MM.1S (cell line): ENCODE measurements around the gene GAB3.

Experiments used
- DNase-seq: peaks from one replicate; pipeline ENCODE4 v3.0.0-alpha.2; 2015
- H2AFZ ChIP-seq: fragments of 300-600 bp; sonication (generic); 2 replicates; pipeline ENCODE4 v1.6.0; 2016; ENCODE audit warnings: antibody characterized with exemption, low read length
- H3F3A ChIP-seq: fragments of 300-600 bp; sonication (generic); 2 replicates; pipeline ENCODE4 v1.6.1; 2016; ENCODE audit warnings: mild to moderate bottlenecking, antibody characterized with exemption, low read length, moderate library complexity, mixed read lengths; ENCODE audit not compliant: insufficient read depth
- H3K27ac ChIP-seq: fragments of 300-600 bp; sonication (generic); 2 replicates; pipeline ENCODE4 v1.5.1; 2016; ENCODE audit warnings: mild to moderate bottlenecking, low read length
- H3K27me3 ChIP-seq: fragments of 300-600 bp; sonication (generic); replicated peaks from 2 replicates; pipeline ENCODE4 v1.6.0; 2016; ENCODE audit warnings: low read length; ENCODE audit not compliant: insufficient read depth
- H3K36me3 ChIP-seq: fragments of 300-600 bp; sonication (generic); replicated peaks from 2 replicates; pipeline ENCODE4 v1.6.1; 2016; ENCODE audit warnings: mild to moderate bottlenecking, low read length, mixed read lengths; ENCODE audit not compliant: insufficient read depth
- H3K4me1 ChIP-seq: fragments of 300-600 bp; sonication (generic); 2 replicates; pipeline ENCODE4 v1.6.1; 2016; ENCODE audit warnings: low read length, mixed read lengths
- H3K4me2 ChIP-seq: fragments of 300-600 bp; sonication (generic); 2 replicates; pipeline ENCODE4 v1.6.0; 2016; ENCODE audit warnings: low read depth, low read length
- H3K4me3 ChIP-seq: fragments of 300-600 bp; sonication (generic); 2 replicates; pipeline ENCODE4 v1.5.1; 2016; ENCODE audit warnings: low read length, mixed read lengths
- H3K79me2 ChIP-seq: fragments of 300-600 bp; sonication (generic); 2 replicates; pipeline ENCODE4 v1.6.1; 2016; ENCODE audit warnings: mixed run types, low read length, mixed read lengths
- H3K9ac ChIP-seq: fragments of 300-600 bp; sonication (generic); 2 replicates; pipeline ENCODE4 v1.6.1; 2016; ENCODE audit warnings: low read length, mixed read lengths
- H3K9me2 ChIP-seq: fragments of 300-600 bp; sonication (generic); replicated peaks from 2 replicates; pipeline ENCODE4 v1.6.1; 2016; ENCODE audit warnings: mild to moderate bottlenecking, low read length, mixed read lengths; ENCODE audit not compliant: insufficient read depth
- H3K9me3 ChIP-seq: fragments of 300-600 bp; sonication (generic); replicated peaks from 2 replicates; pipeline ENCODE4 v1.6.1; 2016; ENCODE audit warnings: mild to moderate bottlenecking, low read length, mixed read lengths; ENCODE audit not compliant: insufficient read depth
- H4K20me1 ChIP-seq: fragments of 300-600 bp; sonication (generic); 2 replicates; pipeline ENCODE4 v1.6.1; 2016; ENCODE audit warnings: mild to moderate bottlenecking, low read length, moderate library complexity, mixed read lengths; ENCODE audit not compliant: insufficient read depth
- EZH2 ChIP-seq: fragments of 300-600 bp; sonication (generic); optimal IDR thresholded peaks from 2 replicates; pipeline ENCODE3; 2017; ENCODE audit warnings: low read depth, mild to moderate bottlenecking, antibody characterized with exemption, low read length, mixed read lengths
- EZH2phosphoT487 ChIP-seq: fragments of 300-600 bp; sonication (generic); IDR thresholded peaks from 2 replicates; pipeline ENCODE4 v1.6.1; 2018; ENCODE audit warnings: antibody characterized with exemption, low read length
- TF ChIP-seq, protein P1 (sequence below): fragments of 300-600 bp; sonication (generic); IDR thresholded peaks from 2 replicates; pipeline ENCODE4 v1.5.1; 2016; ENCODE audit warnings: antibody characterized with exemption, low read length, mixed read lengths

The GAB3 gene

DNA sequence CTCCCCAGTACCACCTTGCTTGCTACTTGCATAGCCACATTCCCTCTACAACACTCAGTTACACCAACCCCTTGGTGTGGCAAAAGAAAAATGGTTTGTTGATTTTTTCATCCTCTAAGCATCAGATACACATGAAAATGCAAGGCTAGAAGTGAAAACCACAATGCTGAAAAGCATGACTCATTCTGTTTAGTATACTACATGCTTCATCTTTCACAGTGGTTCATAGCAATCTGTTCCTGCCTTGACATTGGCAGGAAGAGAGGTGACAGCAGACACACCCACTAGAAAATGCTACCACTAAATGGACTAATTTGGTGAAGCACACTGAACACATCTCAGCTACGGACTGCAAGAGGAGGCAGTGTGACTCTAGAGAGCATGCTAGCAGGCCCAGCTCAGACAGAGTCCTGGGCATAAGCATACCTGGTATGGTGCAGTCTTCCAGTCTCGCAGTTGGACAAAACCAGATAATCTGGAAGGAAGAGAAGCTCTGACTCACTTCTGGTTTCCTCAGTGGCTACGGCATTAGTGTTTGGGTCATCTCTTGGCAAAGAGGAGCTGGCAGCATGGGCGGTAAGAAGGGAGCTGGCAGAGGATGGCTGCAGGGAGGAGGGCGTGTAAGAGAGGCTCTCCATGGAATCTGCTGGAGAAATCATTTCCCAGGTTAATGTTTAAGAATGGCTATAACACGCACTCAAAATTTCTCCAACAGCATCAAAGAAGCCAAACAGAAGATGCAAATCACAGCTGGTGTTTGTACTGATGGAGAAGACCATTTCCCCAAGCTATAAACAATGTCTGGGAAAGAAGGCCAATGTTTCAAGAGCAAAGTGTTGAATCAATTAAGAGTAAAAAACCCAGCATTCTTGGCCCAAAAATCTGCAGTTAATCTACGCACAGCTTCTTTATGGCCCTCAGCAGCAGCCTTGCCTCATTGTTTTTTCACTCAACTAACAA, 37.8 kb downstream of the GAB3 start:
- TF ChIP-seq EZH2phosphoT487 (no peak), EZH2 (no peak)
- TF ChIP-seq, protein P1, sequence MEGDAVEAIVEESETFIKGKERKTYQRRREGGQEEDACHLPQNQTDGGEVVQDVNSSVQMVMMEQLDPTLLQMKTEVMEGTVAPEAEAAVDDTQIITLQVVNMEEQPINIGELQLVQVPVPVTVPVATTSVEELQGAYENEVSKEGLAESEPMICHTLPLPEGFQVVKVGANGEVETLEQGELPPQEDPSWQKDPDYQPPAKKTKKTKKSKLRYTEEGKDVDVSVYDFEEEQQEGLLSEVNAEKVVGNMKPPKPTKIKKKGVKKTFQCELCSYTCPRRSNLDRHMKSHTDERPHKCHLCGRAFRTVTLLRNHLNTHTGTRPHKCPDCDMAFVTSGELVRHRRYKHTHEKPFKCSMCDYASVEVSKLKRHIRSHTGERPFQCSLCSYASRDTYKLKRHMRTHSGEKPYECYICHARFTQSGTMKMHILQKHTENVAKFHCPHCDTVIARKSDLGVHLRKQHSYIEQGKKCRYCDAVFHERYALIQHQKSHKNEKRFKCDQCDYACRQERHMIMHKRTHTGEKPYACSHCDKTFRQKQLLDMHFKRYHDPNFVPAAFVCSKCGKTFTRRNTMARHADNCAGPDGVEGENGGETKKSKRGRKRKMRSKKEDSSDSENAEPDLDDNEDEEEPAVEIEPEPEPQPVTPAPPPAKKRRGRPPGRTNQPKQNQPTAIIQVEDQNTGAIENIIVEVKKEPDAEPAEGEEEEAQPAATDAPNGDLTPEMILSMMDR, result no peak

DNA sequence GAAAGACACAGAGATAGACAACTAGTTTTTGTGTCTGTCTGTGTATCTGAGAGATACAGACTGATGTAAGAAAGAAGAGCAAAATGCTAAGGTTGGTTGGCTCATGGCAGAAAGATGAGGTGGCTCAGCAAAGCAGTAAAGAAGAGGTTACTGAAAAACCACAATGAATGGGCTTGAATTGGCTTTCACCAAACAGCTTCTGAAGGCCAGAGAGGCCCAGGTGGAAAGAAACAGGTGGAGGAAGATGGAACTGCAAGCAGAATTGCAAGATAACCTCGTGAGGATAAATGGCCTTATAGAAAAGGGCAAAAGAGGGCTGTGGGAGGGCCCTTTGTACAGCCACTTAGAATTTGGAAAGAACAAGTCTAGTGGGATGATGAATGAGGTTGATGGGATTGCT, 39.6 kb downstream of the GAB3 start:
- TF ChIP-seq EZH2phosphoT487 (no peak), EZH2 (no peak)
- TF ChIP-seq, protein P1, result no peak
- DNase-seq, result no peak
- H3K79me2 ChIP-seq, result no peaks in the 10 kb centered on the region
- H3K36me3 ChIP-seq, result no peaks in the 10 kb centered on the region
- no peak overlapping the region for H2AFZ ChIP-seq
- no peaks in the 10 kb centered on the region for H3K9me2 ChIP-seq
- no peak overlapping the region for H3K27ac ChIP-seq
- H3K4me1 ChIP-seq, result peaks cover 15% of the 10 kb centered on the region
- no peaks in the 10 kb centered on the region for H3K27me3 ChIP-seq
- H3K4me2 ChIP-seq, result no peak overlapping the region
- H3K4me3 ChIP-seq, result no peak overlapping the region
- H3F3A ChIP-seq, result peaks cover 11% of the 10 kb centered on the region; the same call in 1 of the 2 replicates
- no peak overlapping the region for H3K9ac ChIP-seq
- H3K9me3 ChIP-seq, result no peaks in the 10 kb centered on the region; the same call in 1 of the 2 replicates
- no peaks in the 10 kb centered on the region for H4K20me1 ChIP-seq

More for the DNA sequence above, 37.8 kb downstream of the GAB3 start:
- no peaks in the 10 kb centered on the region for H3K79me2 ChIP-seq
- no peak overlapping the region for H3K9ac ChIP-seq
- DNase-seq, result peak; percentile 65
- no peaks in the 10 kb centered on the region for H4K20me1 ChIP-seq
- no peaks in the 10 kb centered on the region for H3K36me3 ChIP-seq
- peaks cover 11% of the 10 kb centered on the region; the same call in 1 of the 2 replicates for H3F3A ChIP-seq
- no peak overlapping the region for H2AFZ ChIP-seq
- H3K4me1 ChIP-seq, result peaks cover 15% of the 10 kb centered on the region
- H3K4me2 ChIP-seq, result peak overlapping the region; percentile 33; the same call in 1 of the 2 replicates
- H3K27ac ChIP-seq, result peak overlapping the region; percentile 27; the same call in 1 of the 2 replicates
- H3K9me2 ChIP-seq, result no peaks in the 10 kb centered on the region
- H3K27me3 ChIP-seq, result no peaks in the 10 kb centered on the region
- H3K9me3 ChIP-seq, result no peaks in the 10 kb centered on the region
- H3K4me3 ChIP-seq, result no peak overlapping the region

DNA sequence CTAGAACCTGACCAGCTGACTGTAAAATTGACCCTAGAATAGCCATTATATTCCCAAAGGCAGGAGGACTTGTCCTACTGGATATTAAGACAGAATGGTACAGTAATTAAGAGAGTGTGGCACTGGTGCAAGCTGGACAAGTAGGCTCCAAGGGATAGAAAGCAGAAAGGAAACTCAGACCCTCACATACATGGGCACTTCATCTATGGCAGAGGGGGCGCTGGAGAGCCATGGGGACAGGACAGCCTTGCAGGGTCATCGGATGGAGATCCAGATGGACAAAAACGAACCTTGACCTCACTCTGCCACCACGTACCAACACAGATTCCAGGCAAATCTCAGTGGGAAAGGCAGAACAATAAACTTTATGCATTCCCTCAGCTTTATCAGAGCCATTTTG, 40.6 kb downstream of the GAB3 start:
- no peak for DNase-seq
- Histone ChIP-seq H3K27me3 (no peaks in the 10 kb centered on the region), H3K4me2 (no peak overlapping the region), H3K4me3 (no peak overlapping the region), H3K4me1 (peaks cover 15% of the 10 kb centered on the region), H3K9ac (no peak overlapping the region), H3K36me3 (no peaks in the 10 kb centered on the region), H3K79me2 (no peaks in the 10 kb centered on the region), H2AFZ (no peak overlapping the region), H3K27ac (no peak overlapping the region), H3F3A (peaks cover 11% of the 10 kb centered on the region; the same call in 1 of the 2 replicates), H3K9me2 (no peaks in the 10 kb centered on the region), H3K9me3 (no peaks in the 10 kb centered on the region; the same call in 1 of the 2 replicates), H4K20me1 (no peaks in the 10 kb centered on the region)
- TF ChIP-seq, protein P1, result no peak
- TF ChIP-seq EZH2 (no peak), EZH2phosphoT487 (no peak)
